ENCODE measurements around the gene PAX8. TPM values are rescaled to one million over a fixed set of nuclear protein-coding genes. Genes with fewer than 3 reads are reported as not detected.

Gene PAX8
- total RNA-seq, 1 experiment from 2014 or later, result 3.4 TPM

- no peaks in the 10 kb centered on the region for H3K9me2 ChIP-seq (replicated peaks; ENCODE audit: low read length)
- no peak for TF ChIP-seq EZH2phosphoT487 (IDR thresholded peaks at IDR 0.05; ENCODE audit: borderline replicate concordance, low read length)
- TF ChIP-seq EZH2 (IDR thresholded peaks at IDR 0.05; ENCODE audit: low read length, unreplicated experiment), result no peak
- TF ChIP-seq, protein P1, sequence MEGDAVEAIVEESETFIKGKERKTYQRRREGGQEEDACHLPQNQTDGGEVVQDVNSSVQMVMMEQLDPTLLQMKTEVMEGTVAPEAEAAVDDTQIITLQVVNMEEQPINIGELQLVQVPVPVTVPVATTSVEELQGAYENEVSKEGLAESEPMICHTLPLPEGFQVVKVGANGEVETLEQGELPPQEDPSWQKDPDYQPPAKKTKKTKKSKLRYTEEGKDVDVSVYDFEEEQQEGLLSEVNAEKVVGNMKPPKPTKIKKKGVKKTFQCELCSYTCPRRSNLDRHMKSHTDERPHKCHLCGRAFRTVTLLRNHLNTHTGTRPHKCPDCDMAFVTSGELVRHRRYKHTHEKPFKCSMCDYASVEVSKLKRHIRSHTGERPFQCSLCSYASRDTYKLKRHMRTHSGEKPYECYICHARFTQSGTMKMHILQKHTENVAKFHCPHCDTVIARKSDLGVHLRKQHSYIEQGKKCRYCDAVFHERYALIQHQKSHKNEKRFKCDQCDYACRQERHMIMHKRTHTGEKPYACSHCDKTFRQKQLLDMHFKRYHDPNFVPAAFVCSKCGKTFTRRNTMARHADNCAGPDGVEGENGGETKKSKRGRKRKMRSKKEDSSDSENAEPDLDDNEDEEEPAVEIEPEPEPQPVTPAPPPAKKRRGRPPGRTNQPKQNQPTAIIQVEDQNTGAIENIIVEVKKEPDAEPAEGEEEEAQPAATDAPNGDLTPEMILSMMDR (conservative IDR thresholded peaks at IDR 0.05; ENCODE audit: low read depth, low read length), result no peak
- no TSS peak for BruUV-seq (replicated peaks)
- CTCF ChIA-PET, result no interaction called here
- no peak overlapping the region for H3K4me2 ChIP-seq (ENCODE audit: low read length)
- H2AFZ ChIP-seq (ENCODE audit: low read length), result no peak overlapping the region
- H3K4me1 ChIP-seq (ENCODE audit: insufficient read depth, low read length), result peaks cover 20% of the 10 kb centered on the region
- DNase-seq, result no peak
- intact Hi-C loops (cut with micrococcal nuclease), result no loop called here
- H3K4me3 ChIP-seq (ENCODE audit: low read length), result no peak overlapping the region
- POLR2A ChIA-PET (ENCODE audit: unreplicated experiment), result no interaction called here
- no peaks in the 10 kb centered on the region for H3K9me3 ChIP-seq (ENCODE audit: low read length)
- no peak overlapping the region for H3K9ac ChIP-seq (ENCODE audit: low read length)
- H3F3A ChIP-seq (ENCODE audit: low read length, unreplicated experiment), result no peaks in the 10 kb centered on the region
- no peaks in the 10 kb centered on the region for H3K27me3 ChIP-seq (ENCODE audit: low read length)
- H3K36me3 ChIP-seq (ENCODE audit: low read depth, low read length), result no peaks in the 10 kb centered on the region
- H4K20me1 ChIP-seq (ENCODE audit: low read length), result no peaks in the 10 kb centered on the region
- no peak overlapping the region for H3K27ac ChIP-seq (ENCODE audit: low read length)
- H3K79me2 ChIP-seq (ENCODE audit: low read length), result no peaks in the 10 kb centered on the region
- no peak for ATAC-seq
These were observed 64.6 kb downstream of the PAX8 start for GRCh38 chr2:113214141-113214540.

GRCh38 chr2:113213061-113213930 lies 65.4 kb downstream of the PAX8 start:
- H3K9ac ChIP-seq (ENCODE audit: low read length), result no peak overlapping the region
- no peaks in the 10 kb centered on the region for H3K79me2 ChIP-seq (ENCODE audit: low read length)
- no peaks in the 10 kb centered on the region for H3F3A ChIP-seq (ENCODE audit: low read length, unreplicated experiment)
- ChIA-PET POLR2A (ENCODE audit: unreplicated experiment) (no interaction called here), CTCF (no interaction called here)
- intact Hi-C loops (cut with micrococcal nuclease), result no loop called here
- no peaks in the 10 kb centered on the region for H4K20me1 ChIP-seq (ENCODE audit: low read length)
- ATAC-seq (no peak), DNase-seq (no peak)
- no peak overlapping the region for H2AFZ ChIP-seq (ENCODE audit: low read length)
- no peak overlapping the region for H3K4me2 ChIP-seq (ENCODE audit: low read length)
- no peaks in the 10 kb centered on the region for H3K27me3 ChIP-seq (ENCODE audit: low read length)
- no peak overlapping the region for H3K4me3 ChIP-seq (ENCODE audit: low read length)
- H3K4me1 ChIP-seq (ENCODE audit: insufficient read depth, low read length), result peaks cover 20% of the 10 kb centered on the region
- H3K9me2 ChIP-seq (replicated peaks; ENCODE audit: low read length), result no peaks in the 10 kb centered on the region
- no peak overlapping the region for H3K27ac ChIP-seq (ENCODE audit: low read length)
- H3K9me3 ChIP-seq (ENCODE audit: low read length), result no peaks in the 10 kb centered on the region
- no TSS peak for BruUV-seq (replicated peaks)
- TF ChIP-seq EZH2phosphoT487 (IDR thresholded peaks at IDR 0.05; ENCODE audit: borderline replicate concordance, low read length) (no peak), EZH2 (IDR thresholded peaks at IDR 0.05; ENCODE audit: low read length, unreplicated experiment) (no peak)
- H3K36me3 ChIP-seq (ENCODE audit: low read depth, low read length), result no peaks in the 10 kb centered on the region

DNA sequence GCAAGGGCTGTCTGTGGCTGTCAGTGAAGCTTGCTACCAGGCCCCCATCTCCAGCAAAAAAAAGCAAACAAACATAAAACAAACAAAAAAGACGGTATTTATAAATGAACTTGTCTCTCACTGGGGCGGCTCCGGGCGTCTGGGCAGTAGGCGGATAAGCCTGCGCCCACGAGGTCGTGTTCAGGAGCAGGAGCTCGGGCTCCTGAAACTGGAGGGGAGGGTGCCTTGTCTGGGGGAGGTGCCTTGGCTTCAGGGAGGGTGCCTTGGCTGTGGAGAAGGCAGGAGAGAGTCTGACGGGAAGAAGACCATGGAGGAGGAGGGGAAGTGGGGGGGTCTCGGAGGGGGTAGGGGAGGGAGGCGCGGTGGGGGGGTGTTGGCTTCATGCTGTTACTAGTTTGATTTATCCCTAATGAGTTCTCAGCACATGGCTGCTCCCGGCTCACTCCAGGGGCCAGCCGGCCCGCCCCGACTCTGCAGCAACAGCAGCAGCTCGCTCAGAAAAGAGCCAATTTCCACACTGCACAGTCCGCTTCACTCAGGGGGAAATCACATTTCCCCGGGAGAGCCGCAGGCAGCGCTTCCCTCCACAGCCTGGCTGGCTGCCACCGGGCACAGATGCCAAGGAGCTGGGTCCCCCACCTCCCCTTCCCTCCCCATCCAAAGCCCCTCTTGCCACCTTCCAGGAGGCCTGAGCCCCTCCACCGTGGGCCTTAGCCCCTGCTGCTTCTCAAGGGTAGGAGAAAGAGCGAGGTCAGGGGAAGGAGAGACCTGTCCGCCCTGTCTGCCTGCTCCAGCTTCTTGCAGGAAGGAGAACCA lies 66.3 kb downstream of the PAX8 start:
- DNase-seq (no peak), ATAC-seq (no peak)
- Histone ChIP-seq H3K79me2 (ENCODE audit: low read length) (no peaks in the 10 kb centered on the region), H3K4me2 (ENCODE audit: low read length) (no peak overlapping the region), H3K9me3 (ENCODE audit: low read length) (no peaks in the 10 kb centered on the region), H3K4me3 (ENCODE audit: low read length) (no peak overlapping the region), H3K27me3 (ENCODE audit: low read length) (no peaks in the 10 kb centered on the region), H3K9me2 (replicated peaks; ENCODE audit: low read length) (no peaks in the 10 kb centered on the region), H3K36me3 (ENCODE audit: low read depth, low read length) (no peaks in the 10 kb centered on the region), H3F3A (ENCODE audit: low read length, unreplicated experiment) (no peaks in the 10 kb centered on the region), H3K27ac (ENCODE audit: low read length) (no peak overlapping the region), H3K4me1 (ENCODE audit: insufficient read depth, low read length) (peaks cover 20% of the 10 kb centered on the region), H3K9ac (ENCODE audit: low read length) (no peak overlapping the region), H4K20me1 (ENCODE audit: low read length) (no peaks in the 10 kb centered on the region), H2AFZ (ENCODE audit: low read length) (no peak overlapping the region)
- intact Hi-C loops (cut with micrococcal nuclease), result no loop called here
- TF ChIP-seq EZH2phosphoT487 (IDR thresholded peaks at IDR 0.05; ENCODE audit: borderline replicate concordance, low read length), result no peak
- no peak for TF ChIP-seq EZH2 (IDR thresholded peaks at IDR 0.05; ENCODE audit: low read length, unreplicated experiment)
- TF ChIP-seq, protein P1 (conservative IDR thresholded peaks at IDR 0.05; ENCODE audit: low read depth, low read length), result no peak
- BruUV-seq (replicated peaks), result no TSS peak
- CTCF ChIA-PET, result no interaction called here
- POLR2A ChIA-PET (ENCODE audit: unreplicated experiment), result no interaction called here
